Left ventricle myocardium inferior (tissue), 1 donor: ENCODE results near the gene RAB4B. TPM values are rescaled to one million over a fixed set of nuclear protein-coding genes. Genes with fewer than 3 reads are reported as not detected.

Source experiments
- DNase-seq: peaks from one replicate; pipeline ENCODE4 v3.0.0-alpha.2; 2020
- H3K27ac ChIP-seq: fragments of 200-600 bp; replicated peaks from 2 replicates; pipeline ENCODE4 v1.8.0; 2021
- H3K27me3 ChIP-seq: fragments of 200-600 bp; 2 replicates; pipeline ENCODE4 v1.8.0; 2021; ENCODE audit warnings: low read depth
- H3K36me3 ChIP-seq: fragments of 200-600 bp; 2 replicates; pipeline ENCODE4 v1.8.0; 2021
- H3K4me1 ChIP-seq: fragments of 200-600 bp; 2 replicates; pipeline ENCODE4 v1.8.0; 2021
- H3K4me3 ChIP-seq: fragments of 200-600 bp; 2 replicates; pipeline ENCODE4 v1.8.0; 2021; ENCODE audit warnings: mild to moderate bottlenecking, moderate library complexity
- H3K9me3 ChIP-seq: fragments of 200-600 bp; replicated peaks from 2 replicates; pipeline ENCODE4 v1.8.0; 2021
- intact Hi-C: fragments of 100-400 bp; cut with micrococcal nuclease; formaldehyde crosslinking; loops from one replicate; pipeline ENCODE4 v1.11.0; 2022
- total RNA-seq: library from RNA; stranded (reverse); fragmentation: NEBNext Ultra II Directional; extraction: Animal tissue kit (Norgen Biotek cat#: 25700); gene quantifications from one replicate; pipeline ENCODE4 v1.2.1, GENCODE V29; 2021
- TF ChIP-seq, protein P1 (sequence below): fragments of 200-600 bp; IDR thresholded peaks from 2 replicates; pipeline ENCODE4 v1.8.0; 2021; ENCODE audit warnings: antibody characterized with exemption, mild to moderate bottlenecking, borderline replicate concordance
- donor health status: DM: no; HTN: yes; CAD: no; lungs with severe emphysema.

Gene RAB4B
- total RNA-seq, 1 donor from 2014 or later, result 13.5 TPM

DNA sequence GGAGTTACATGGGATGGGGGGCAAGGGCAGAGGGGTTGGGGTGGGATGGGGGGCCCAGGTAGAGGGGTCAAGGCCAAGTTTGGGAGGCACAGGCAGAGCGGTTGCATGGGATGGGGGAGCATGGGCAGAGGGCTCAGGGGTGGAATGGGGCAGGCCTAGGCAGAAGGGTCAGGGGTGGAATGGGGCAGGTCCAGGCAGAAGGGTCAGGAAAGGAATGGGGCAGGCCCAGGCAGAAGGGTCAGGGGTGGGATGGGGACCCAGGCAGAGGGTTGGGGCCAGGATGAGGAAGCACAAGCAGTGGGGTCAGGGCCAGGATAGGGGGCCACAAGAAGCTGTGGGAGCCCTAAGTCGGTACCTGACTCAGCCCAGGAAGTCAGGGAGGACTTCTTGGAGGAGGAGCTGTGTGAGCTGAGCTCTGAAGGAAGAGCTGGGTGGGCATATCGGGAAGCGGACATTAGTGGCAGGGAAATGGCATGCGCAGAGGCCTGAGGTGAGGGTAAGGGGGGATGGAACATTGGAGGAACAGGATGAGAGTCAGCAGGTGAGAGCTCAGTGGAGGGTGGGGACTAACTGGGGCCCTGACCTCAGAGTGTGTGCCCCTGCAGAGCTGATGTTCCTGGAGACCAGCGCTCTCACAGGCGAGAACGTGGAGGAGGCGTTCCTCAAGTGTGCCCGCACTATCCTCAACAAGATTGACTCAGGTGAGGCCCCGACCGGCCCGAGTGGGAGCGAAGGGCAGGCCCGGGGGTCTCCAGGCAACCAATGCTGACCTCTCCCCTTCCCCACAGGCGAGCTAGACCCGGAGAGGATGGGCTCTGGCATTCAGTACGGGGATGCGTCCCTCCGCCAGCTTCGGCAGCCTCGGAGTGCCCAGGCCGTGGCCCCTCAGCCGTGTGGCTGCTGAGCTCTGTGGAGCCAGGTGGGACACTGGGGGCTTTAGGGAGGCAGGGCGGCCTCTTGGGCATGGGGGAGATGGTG is 8.3 kb downstream of the RAB4B start:
- no peak for DNase-seq
- no peak overlapping the region for H3K4me3 ChIP-seq
- TF ChIP-seq, protein P1, sequence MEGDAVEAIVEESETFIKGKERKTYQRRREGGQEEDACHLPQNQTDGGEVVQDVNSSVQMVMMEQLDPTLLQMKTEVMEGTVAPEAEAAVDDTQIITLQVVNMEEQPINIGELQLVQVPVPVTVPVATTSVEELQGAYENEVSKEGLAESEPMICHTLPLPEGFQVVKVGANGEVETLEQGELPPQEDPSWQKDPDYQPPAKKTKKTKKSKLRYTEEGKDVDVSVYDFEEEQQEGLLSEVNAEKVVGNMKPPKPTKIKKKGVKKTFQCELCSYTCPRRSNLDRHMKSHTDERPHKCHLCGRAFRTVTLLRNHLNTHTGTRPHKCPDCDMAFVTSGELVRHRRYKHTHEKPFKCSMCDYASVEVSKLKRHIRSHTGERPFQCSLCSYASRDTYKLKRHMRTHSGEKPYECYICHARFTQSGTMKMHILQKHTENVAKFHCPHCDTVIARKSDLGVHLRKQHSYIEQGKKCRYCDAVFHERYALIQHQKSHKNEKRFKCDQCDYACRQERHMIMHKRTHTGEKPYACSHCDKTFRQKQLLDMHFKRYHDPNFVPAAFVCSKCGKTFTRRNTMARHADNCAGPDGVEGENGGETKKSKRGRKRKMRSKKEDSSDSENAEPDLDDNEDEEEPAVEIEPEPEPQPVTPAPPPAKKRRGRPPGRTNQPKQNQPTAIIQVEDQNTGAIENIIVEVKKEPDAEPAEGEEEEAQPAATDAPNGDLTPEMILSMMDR, result no peak
- no peak overlapping the region for H3K27ac ChIP-seq
- H3K9me3 ChIP-seq, result no peaks in the 10 kb centered on the region
- intact Hi-C loops, result no loop called here
- peaks cover 17% of the 10 kb centered on the region for H3K36me3 ChIP-seq
- H3K27me3 ChIP-seq, result no peaks in the 10 kb centered on the region
- H3K4me1 ChIP-seq, result no peaks in the 10 kb centered on the region

DNA sequence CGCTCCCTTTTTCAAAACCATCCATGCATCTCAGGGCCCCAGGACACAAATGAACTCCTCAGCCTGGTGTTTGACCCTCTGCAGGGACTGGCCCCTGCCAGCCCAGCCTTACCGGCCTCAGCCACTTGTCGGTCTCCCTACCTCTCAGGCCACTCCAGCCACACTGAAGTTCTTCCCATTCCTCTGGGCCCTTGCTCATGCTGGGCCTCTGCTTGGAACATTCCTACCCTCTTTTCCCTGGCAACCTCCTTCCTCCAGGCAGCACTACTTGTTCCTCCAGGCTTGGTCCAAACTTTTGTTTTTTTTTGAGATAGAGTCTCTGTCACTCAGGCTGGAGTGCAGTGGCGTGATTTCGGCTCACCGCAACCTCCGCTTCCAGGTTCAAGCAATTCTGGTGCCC is 13.3 kb downstream of the RAB4B start:
- H3K27me3 ChIP-seq, result no peaks in the 10 kb centered on the region
- H3K36me3 ChIP-seq, result peaks cover 31% of the 10 kb centered on the region
- H3K4me3 ChIP-seq, result no peak overlapping the region
- H3K27ac ChIP-seq, result no peak overlapping the region
- intact Hi-C loops, result no loop called here
- no peak for DNase-seq
- TF ChIP-seq, protein P1, result no peak
- H3K4me1 ChIP-seq, result no peaks in the 10 kb centered on the region
- no peaks in the 10 kb centered on the region for H3K9me3 ChIP-seq

DNA sequence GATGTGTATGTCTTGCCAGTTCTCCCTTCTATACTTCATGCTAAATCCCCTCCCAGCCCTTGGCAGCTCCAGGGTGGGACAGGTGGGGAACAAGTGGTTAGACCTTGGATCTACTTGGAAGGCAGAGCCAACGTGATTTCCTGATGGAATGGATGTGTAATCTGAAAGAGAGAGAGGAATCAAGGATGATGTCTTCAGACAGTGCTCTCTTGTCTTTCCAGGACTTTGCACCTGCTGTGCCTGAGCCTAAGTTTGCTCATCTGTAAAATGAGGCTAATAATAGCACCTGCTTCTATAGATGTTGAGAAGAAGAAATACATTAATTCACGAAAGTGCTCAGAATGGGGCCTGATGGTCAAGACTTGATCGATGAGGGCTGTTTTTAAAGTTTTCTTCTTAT is 13.9 kb downstream of the RAB4B start:
- Histone ChIP-seq H3K36me3 (peaks cover 25% of the 10 kb centered on the region), H3K27ac (no peak overlapping the region), H3K9me3 (no peaks in the 10 kb centered on the region), H3K4me1 (no peaks in the 10 kb centered on the region), H3K27me3 (no peaks in the 10 kb centered on the region), H3K4me3 (no peak overlapping the region)
- intact Hi-C loops, result no loop called here
- TF ChIP-seq, protein P1, result no peak
- DNase-seq, result no peak

DNA sequence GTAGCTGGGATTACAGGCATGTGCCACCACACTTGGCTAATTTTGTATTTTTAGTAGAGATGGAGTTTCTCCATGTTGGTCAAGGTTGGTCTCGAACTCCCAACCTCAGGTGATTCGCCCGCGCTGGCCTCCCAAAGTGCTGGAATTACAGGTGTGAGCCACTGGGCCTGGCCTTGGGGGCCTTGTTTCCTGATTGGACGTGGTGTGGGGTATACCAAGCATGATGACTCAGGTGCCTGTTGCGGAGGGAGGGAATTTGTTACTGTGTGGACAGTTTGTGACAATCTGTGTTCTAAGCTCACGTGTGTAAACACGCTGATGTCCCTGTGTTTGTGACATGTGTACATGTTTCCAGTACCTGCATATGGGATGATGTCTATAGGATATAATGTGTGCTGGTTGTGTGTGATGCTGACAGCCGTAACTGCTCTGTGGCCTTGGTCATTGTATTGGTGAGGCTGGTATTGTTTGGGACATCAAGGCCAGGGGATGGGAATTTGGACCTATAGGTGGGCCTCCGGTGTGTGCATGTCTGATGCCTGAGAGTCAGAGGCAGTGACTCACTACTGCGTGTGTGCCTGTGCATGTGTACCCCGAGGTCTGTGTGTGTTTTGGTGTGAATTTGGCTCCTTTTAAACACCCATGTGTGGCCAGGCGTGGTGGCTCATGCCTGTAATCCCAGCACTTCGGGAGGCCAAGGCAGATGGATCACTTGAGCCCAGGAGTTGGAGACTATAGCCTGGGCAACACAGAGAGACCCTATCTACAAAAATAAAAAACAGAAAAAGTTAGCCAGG is 19.3 kb downstream of the RAB4B start:
- no peak for DNase-seq
- Histone ChIP-seq H3K4me3 (peak overlapping the region; percentile 97), H3K9me3 (no peaks in the 10 kb centered on the region), H3K36me3 (peaks cover 29% of the 10 kb centered on the region), H3K27me3 (no peaks in the 10 kb centered on the region), H3K27ac (peak overlapping the region; percentile 99), H3K4me1 (peaks cover 39% of the 10 kb centered on the region)
- TF ChIP-seq, protein P1, result no peak
- intact Hi-C loops, result no loop called here

DNA sequence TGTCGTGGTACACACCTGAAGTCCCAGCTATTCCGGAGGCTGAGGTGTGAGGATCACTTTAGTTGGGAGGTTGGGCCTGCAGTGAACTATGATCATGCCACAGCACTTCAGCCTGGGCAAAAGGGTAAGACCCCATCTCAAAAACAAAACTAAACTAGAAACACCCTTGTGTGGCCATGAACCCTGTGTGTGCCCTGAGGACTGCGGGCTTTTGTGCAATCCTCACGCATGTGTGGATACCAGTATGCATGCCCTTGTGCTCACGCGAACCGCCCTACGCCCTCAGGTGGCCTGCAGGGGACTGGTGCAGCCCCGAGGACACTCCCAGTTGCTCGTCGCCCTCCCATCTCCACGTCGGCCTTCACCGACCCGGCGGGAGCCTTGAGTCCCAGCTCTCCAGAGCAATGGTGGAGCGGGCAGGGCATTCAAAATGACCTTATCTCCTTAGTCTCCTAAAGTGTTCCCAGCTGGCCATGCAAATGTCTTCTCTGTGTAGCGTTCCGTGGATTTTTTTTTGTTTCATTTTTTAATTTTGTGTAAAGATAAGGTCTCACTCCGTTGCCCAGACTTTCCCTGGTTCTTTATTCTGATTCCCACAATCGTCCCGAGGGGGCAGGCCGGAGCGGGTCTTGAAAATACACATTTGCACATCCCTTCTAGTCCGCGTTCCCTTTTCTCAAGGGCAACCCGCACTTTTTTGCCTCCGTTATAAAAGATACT is 20.1 kb downstream of the RAB4B start:
- TF ChIP-seq, protein P1, result peak; percentile 57
- Histone ChIP-seq H3K9me3 (no peaks in the 10 kb centered on the region), H3K27ac (peak overlapping the region; percentile 99), H3K27me3 (no peaks in the 10 kb centered on the region), H3K4me3 (peak overlapping the region; percentile 97), H3K4me1 (peaks cover 47% of the 10 kb centered on the region), H3K36me3 (peaks cover 21% of the 10 kb centered on the region)
- DNase-seq, result peak; percentile 60
- intact Hi-C loops, result no loop called here
